ENCODE data around the gene BLOC1S1.

Gene BLOC1S1

GRCh38 chr12:55694651-55695050 is 21.2 kb upstream of the BLOC1S1 start:
- no peaks in the 10 kb centered on the region for H3K27me3 ChIP-seq (ENCODE audit: insufficient read depth, insufficient read length)
- H3K4me1 ChIP-seq (ENCODE audit: insufficient read depth, insufficient read length), result no peaks in the 10 kb centered on the region
- H3K9ac ChIP-seq (ENCODE audit: insufficient read length, low read depth), result no peak overlapping the region
- H3K36me3 ChIP-seq (ENCODE audit: insufficient read depth, insufficient read length, low read length), result peaks cover 54% of the 10 kb centered on the region
- no peak for DNase-seq (ENCODE audit: low read depth, low spot score)
- no peaks in the 10 kb centered on the region for H3K9me3 ChIP-seq (ENCODE audit: insufficient read depth, low read length)
- no peak for TF ChIP-seq ZNF274 (IDR thresholded peaks at IDR 0.05; ENCODE audit: low read depth, low read length)
- no peak for TF ChIP-seq SUZ12 (IDR thresholded peaks at IDR 0.05; ENCODE audit: extremely low read depth, insufficient read depth, insufficient read length)
- no peak overlapping the region for H3K4me3 ChIP-seq (ENCODE audit: insufficient read length, low read depth)

- H3K27me3 ChIP-seq (ENCODE audit: insufficient read depth, insufficient read length), result no peaks in the 10 kb centered on the region
- no peak for TF ChIP-seq SUZ12 (IDR thresholded peaks at IDR 0.05; ENCODE audit: extremely low read depth, insufficient read depth, insufficient read length)
- TF ChIP-seq ZNF274 (IDR thresholded peaks at IDR 0.05; ENCODE audit: low read depth, low read length), result no peak
- TF ChIP-seq YY1 (IDR thresholded peaks at IDR 0.05; ENCODE audit: insufficient read depth, insufficient read length), result no peak
- no peak overlapping the region for H3K9ac ChIP-seq (ENCODE audit: insufficient read length, low read depth)
- H3K9me3 ChIP-seq (ENCODE audit: insufficient read depth, low read length), result no peaks in the 10 kb centered on the region
- no peaks in the 10 kb centered on the region for H3K4me1 ChIP-seq (ENCODE audit: insufficient read depth, insufficient read length)
- no peak overlapping the region for H3K4me3 ChIP-seq (ENCODE audit: insufficient read length, low read depth)
- DNase-seq (ENCODE audit: low read depth, low spot score), result no peak
- peaks cover 54% of the 10 kb centered on the region for H3K36me3 ChIP-seq (ENCODE audit: insufficient read depth, insufficient read length, low read length)
These were observed 20.5 kb upstream of the BLOC1S1 start for GRCh38 chr12:55695349-55695748.

- H3K4me3 ChIP-seq (ENCODE audit: insufficient read length, low read depth), result no peak overlapping the region
- no peak for DNase-seq (ENCODE audit: low read depth, low spot score)
- no peaks in the 10 kb centered on the region for H3K27me3 ChIP-seq (ENCODE audit: insufficient read depth, insufficient read length)
- TF ChIP-seq ZNF274 (IDR thresholded peaks at IDR 0.05; ENCODE audit: low read depth, low read length) (no peak), YY1 (IDR thresholded peaks at IDR 0.05; ENCODE audit: insufficient read depth, insufficient read length) (no peak), SUZ12 (IDR thresholded peaks at IDR 0.05; ENCODE audit: extremely low read depth, insufficient read depth, insufficient read length) (no peak)
- no peaks in the 10 kb centered on the region for H3K4me1 ChIP-seq (ENCODE audit: insufficient read depth, insufficient read length)
- H3K9me3 ChIP-seq (ENCODE audit: insufficient read depth, low read length), result no peaks in the 10 kb centered on the region
- no peak overlapping the region for H3K9ac ChIP-seq (ENCODE audit: insufficient read length, low read depth)
- H3K36me3 ChIP-seq (ENCODE audit: insufficient read depth, insufficient read length, low read length), result peaks cover 62% of the 10 kb centered on the region
These were observed 19.7 kb upstream of the BLOC1S1 start for GRCh38 chr12:55696141-55696540.

GRCh38 chr12:55696796-55697462 is 18.9 kb upstream of the BLOC1S1 start:
- Histone ChIP-seq H3K9me3 (ENCODE audit: insufficient read depth, low read length) (no peaks in the 10 kb centered on the region), H3K27me3 (ENCODE audit: insufficient read depth, insufficient read length) (no peaks in the 10 kb centered on the region), H3K4me3 (ENCODE audit: insufficient read length, low read depth) (no peak overlapping the region), H3K9ac (ENCODE audit: insufficient read length, low read depth) (no peak overlapping the region), H3K36me3 (ENCODE audit: insufficient read depth, insufficient read length, low read length) (peaks cover 59% of the 10 kb centered on the region), H3K4me1 (ENCODE audit: insufficient read depth, insufficient read length) (no peaks in the 10 kb centered on the region)
- TF ChIP-seq ZNF274 (IDR thresholded peaks at IDR 0.05; ENCODE audit: low read depth, low read length) (no peak), SUZ12 (IDR thresholded peaks at IDR 0.05; ENCODE audit: extremely low read depth, insufficient read depth, insufficient read length) (no peak), YY1 (IDR thresholded peaks at IDR 0.05; ENCODE audit: insufficient read depth, insufficient read length) (no peak)
- no peak for DNase-seq (ENCODE audit: low read depth, low spot score)

- TF ChIP-seq ZNF274 (IDR thresholded peaks at IDR 0.05; ENCODE audit: low read depth, low read length), result no peak
- TF ChIP-seq YY1 (IDR thresholded peaks at IDR 0.05; ENCODE audit: insufficient read depth, insufficient read length), result no peak
- TF ChIP-seq SUZ12 (IDR thresholded peaks at IDR 0.05; ENCODE audit: extremely low read depth, insufficient read depth, insufficient read length), result no peak
- DNase-seq (ENCODE audit: low read depth, low spot score), result no peak
- H3K36me3 ChIP-seq (ENCODE audit: insufficient read depth, insufficient read length, low read length), result peaks cover 54% of the 10 kb centered on the region
- no peaks in the 10 kb centered on the region for H3K9me3 ChIP-seq (ENCODE audit: insufficient read depth, low read length)
- no peaks in the 10 kb centered on the region for H3K4me1 ChIP-seq (ENCODE audit: insufficient read depth, insufficient read length)
- H3K4me3 ChIP-seq (ENCODE audit: insufficient read length, low read depth), result no peak overlapping the region
- no peaks in the 10 kb centered on the region for H3K27me3 ChIP-seq (ENCODE audit: insufficient read depth, insufficient read length)
- no peak overlapping the region for H3K9ac ChIP-seq (ENCODE audit: insufficient read length, low read depth)
These were observed 18.2 kb upstream of the BLOC1S1 start for GRCh38 chr12:55697686-55698085.

- H3K4me3 ChIP-seq (ENCODE audit: insufficient read length, low read depth), result no peak overlapping the region
- no peak for DNase-seq (ENCODE audit: low read depth, low spot score)
These were observed 17.4 kb upstream of the BLOC1S1 start for GRCh38 chr12:55698241-55698955.

GRCh38 chr12:55698965-55699364 is 16.9 kb upstream of the BLOC1S1 start:
- no peak for DNase-seq (ENCODE audit: low read depth, low spot score)
- Histone ChIP-seq H3K27me3 (ENCODE audit: insufficient read depth, insufficient read length) (no peaks in the 10 kb centered on the region), H3K4me3 (ENCODE audit: insufficient read length, low read depth) (no peak overlapping the region), H3K9me3 (ENCODE audit: insufficient read depth, low read length) (no peaks in the 10 kb centered on the region), H3K4me1 (ENCODE audit: insufficient read depth, insufficient read length) (no peaks in the 10 kb centered on the region), H3K36me3 (ENCODE audit: insufficient read depth, insufficient read length, low read length) (peaks cover 47% of the 10 kb centered on the region), H3K9ac (ENCODE audit: insufficient read length, low read depth) (no peak overlapping the region)
- TF ChIP-seq ZNF274 (IDR thresholded peaks at IDR 0.05; ENCODE audit: low read depth, low read length) (no peak), SUZ12 (IDR thresholded peaks at IDR 0.05; ENCODE audit: extremely low read depth, insufficient read depth, insufficient read length) (no peak), YY1 (IDR thresholded peaks at IDR 0.05; ENCODE audit: insufficient read depth, insufficient read length) (no peak)

More at GRCh38 chr12:55698241-55698955, 17.4 kb upstream of the BLOC1S1 start:
- Histone ChIP-seq H3K36me3 (ENCODE audit: insufficient read depth, insufficient read length, low read length) (peaks cover 53% of the 10 kb centered on the region), H3K9ac (ENCODE audit: insufficient read length, low read depth) (no peak overlapping the region), H3K4me1 (ENCODE audit: insufficient read depth, insufficient read length) (no peaks in the 10 kb centered on the region), H3K27me3 (ENCODE audit: insufficient read depth, insufficient read length) (no peaks in the 10 kb centered on the region), H3K9me3 (ENCODE audit: insufficient read depth, low read length) (no peaks in the 10 kb centered on the region)
- TF ChIP-seq ZNF274 (IDR thresholded peaks at IDR 0.05; ENCODE audit: low read depth, low read length) (no peak), YY1 (IDR thresholded peaks at IDR 0.05; ENCODE audit: insufficient read depth, insufficient read length) (no peak), SUZ12 (IDR thresholded peaks at IDR 0.05; ENCODE audit: extremely low read depth, insufficient read depth, insufficient read length) (no peak)
